IMR-90 (cell line): ENCODE results near the gene LRCOL1. TPM values are rescaled to one million over a fixed set of nuclear protein-coding genes. Genes with fewer than 3 reads are reported as not detected.

Experiments used
- ATAC-seq: fragments of 200-7000 bp; cut with Tn5 transposase; 2 replicates; pipeline ENCODE4 v1.9.1; 2020; ENCODE audit warnings: low read depth, mild to moderate bottlenecking, moderate library complexity
- BruUV-seq: library from RNA; stranded (reverse); fragments of 400-500 nt; replicated peaks from 2 replicates; lab custom pipeline; 2021; lab: Mats Ljungman, UMichigan
- CTCF ChIA-PET: fragments of 300-600 bp; formaldehyde crosslinking; extraction: SDS; loops from one replicate; lab custom pipeline; 2021; ENCODE audit warnings: antibody characterized with exemption; lab: Yijun Ruan, JAX
- POLR2A ChIA-PET: fragments of 300-600 bp; sonication (Branson Sonifier 250); formaldehyde crosslinking; loops from one replicate; lab custom pipeline; 2022; ENCODE audit warnings: antibody characterized with exemption; ENCODE audit not compliant: unreplicated experiment; lab: Charles Lee
- DNase-seq: peaks from one replicate; pipeline ENCODE4 v3.0.0; 2013
- H2AFZ ChIP-seq: replicated peaks from 2 replicates; pipeline ENCODE3; 2013; ENCODE audit warnings: low read length, mild to moderate bottlenecking; ENCODE audit not compliant: poor library complexity
- H2AK5ac ChIP-seq: 2 replicates; pipeline ENCODE4 v1.6.1; 2013; ENCODE audit warnings: low read depth, low read length, inconsistent platforms
- H2AK9ac ChIP-seq: replicated peaks from 2 replicates; pipeline ENCODE3; 2013; ENCODE audit warnings: mild to moderate bottlenecking, low read depth, low read length, moderate library complexity; ENCODE audit not compliant: poor library complexity
- H2BK120ac ChIP-seq: 2 replicates; pipeline ENCODE4 v1.6.1; 2013; ENCODE audit warnings: low read depth, low read length, inconsistent platforms
- H2BK15ac ChIP-seq: 3 replicates; pipeline ENCODE4 v1.6.1; 2013; ENCODE audit warnings: low read depth, low read length, inconsistent platforms
- H2BK20ac ChIP-seq: 2 replicates; pipeline ENCODE4 v1.6.1; 2013; ENCODE audit warnings: low read depth, mild to moderate bottlenecking, inconsistent platforms, low read length, moderate library complexity
- H2BK5ac ChIP-seq: 2 replicates; pipeline ENCODE4 v1.6.1; 2013; ENCODE audit warnings: mild to moderate bottlenecking, low read depth, low read length, inconsistent platforms; ENCODE audit not compliant: poor library complexity, severe bottlenecking
- H3K14ac ChIP-seq: replicated peaks from 2 replicates; pipeline ENCODE4 v1.6.1; 2013; ENCODE audit warnings: low read depth, low read length, inconsistent platforms
- H3K18ac ChIP-seq: 2 replicates; pipeline ENCODE4 v1.6.1; 2013; ENCODE audit warnings: low read depth, low read length, control low read depth
- H3K23ac ChIP-seq: 2 replicates; pipeline ENCODE4 v1.6.1; 2013; ENCODE audit warnings: low read depth, low read length, inconsistent platforms
- H3K27ac ChIP-seq: 2 replicates; pipeline ENCODE4 v1.5.1; 2013; ENCODE audit warnings: mild to moderate bottlenecking, control low read depth, low read length; ENCODE audit not compliant: insufficient read depth
- H3K27me3 ChIP-seq: 2 replicates; pipeline ENCODE4 v1.6.1; 2013; ENCODE audit warnings: low read length; ENCODE audit not compliant: control insufficient read depth, insufficient read depth
- H3K36me3 ChIP-seq: 2 replicates; pipeline ENCODE4 v1.6.1; 2013; ENCODE audit warnings: low read length, mixed read lengths; ENCODE audit not compliant: control insufficient read depth, insufficient read depth
- H3K4ac ChIP-seq: 2 replicates; pipeline ENCODE4 v1.6.1; 2013; ENCODE audit warnings: low read depth, low read length, inconsistent platforms
- H3K4me1 ChIP-seq: 2 replicates; pipeline ENCODE4 v1.6.1; 2013; ENCODE audit warnings: low read length, mixed read lengths; ENCODE audit not compliant: control insufficient read depth, insufficient read depth
- H3K4me2 ChIP-seq: 2 replicates; pipeline ENCODE4 v1.6.1; 2013; ENCODE audit warnings: low read depth, mild to moderate bottlenecking, control low read depth, low read length, moderate library complexity
- H3K4me3 ChIP-seq: 2 replicates; pipeline ENCODE4 v1.5.1; 2013; ENCODE audit warnings: low read depth, mild to moderate bottlenecking, control low read depth, low read length, moderate library complexity; ENCODE audit not compliant: insufficient read depth
- H3K56ac ChIP-seq: 2 replicates; pipeline ENCODE4 v1.6.1; 2013; ENCODE audit warnings: low read length, inconsistent platforms; ENCODE audit not compliant: insufficient read depth; ENCODE audit errors: extremely low read depth
- H3K79me1 ChIP-seq, 2 experiments: 2 replicates each; pipeline ENCODE4 v1.6.1; 2013; ENCODE audit warnings: low read length in 2 of 2, inconsistent platforms in 1 of 2, low read depth in 1 of 2
- H3K9ac ChIP-seq: 2 replicates; pipeline ENCODE4 v1.6.1; 2013; ENCODE audit warnings: low read depth, low read length, control low read depth
- H3K9me1 ChIP-seq: 2 replicates; pipeline ENCODE4 v1.6.1; 2013; ENCODE audit warnings: low read length, inconsistent platforms; ENCODE audit not compliant: insufficient read depth
- H3K9me3 ChIP-seq: 2 replicates; pipeline ENCODE4 v1.6.1; 2013; ENCODE audit warnings: low read length; ENCODE audit not compliant: control insufficient read depth, insufficient read depth
- H4K20me1 ChIP-seq: 2 replicates; pipeline ENCODE4 v1.6.1; 2013; ENCODE audit warnings: low read length, inconsistent platforms; ENCODE audit not compliant: insufficient read depth
- H4K5ac ChIP-seq: 2 replicates; pipeline ENCODE4 v1.6.1; 2013; ENCODE audit warnings: mild to moderate bottlenecking, low read depth, low read length, control low read depth
- H4K8ac ChIP-seq, 2 experiments: 2 replicates each; pipeline ENCODE4 v1.6.1; 2013; ENCODE audit warnings: low read depth in 2 of 2, low read length in 2 of 2, control low read depth in 1 of 2, inconsistent platforms in 1 of 2
- H4K91ac ChIP-seq: 2 replicates; pipeline ENCODE4 v1.6.1; 2013; ENCODE audit warnings: low read depth, low read length, inconsistent platforms; ENCODE audit not compliant: insufficient read depth
- BHLHE40 ChIP-seq: fragments of 150-350 bp; IDR thresholded peaks from 2 replicates; pipeline ENCODE4 v1.6.1; 2016; ENCODE audit warnings: mild to moderate bottlenecking, low read depth, low read length
- CEBPB ChIP-seq: IDR thresholded peaks from 2 replicates; pipeline ENCODE4 v1.6.1; 2012; ENCODE audit warnings: low read depth, low read length, improper control_type of control experiment
- CHD1 ChIP-seq: IDR thresholded peaks from 2 replicates; pipeline ENCODE4 v1.6.1; 2012; ENCODE audit warnings: low read depth, low read length, improper control_type of control experiment
- ELK1 ChIP-seq: fragments of 150-350 bp; IDR thresholded peaks from 2 replicates; pipeline ENCODE4 v1.6.1; 2016; ENCODE audit warnings: low read depth, mild to moderate bottlenecking, low read length, moderate library complexity, borderline replicate concordance
- FOS ChIP-seq: fragments of 150-350 bp; IDR thresholded peaks from 2 replicates; pipeline ENCODE4 v1.6.1; 2016; ENCODE audit warnings: low read depth, low read length
- MAFK ChIP-seq: IDR thresholded peaks from 2 replicates; pipeline ENCODE4 v1.6.1; 2012; ENCODE audit warnings: low read depth, low read length, improper control_type of control experiment
- MAZ ChIP-seq: IDR thresholded peaks from 2 replicates; pipeline ENCODE4 v1.6.1; 2012; ENCODE audit warnings: low read depth, mild to moderate bottlenecking, low read length, improper control_type of control experiment, moderate library complexity, borderline replicate concordance
- MXI1 ChIP-seq: IDR thresholded peaks from 2 replicates; pipeline ENCODE4 v1.6.1; 2012; ENCODE audit warnings: low read depth, mild to moderate bottlenecking, low read length, moderate library complexity, borderline replicate concordance
- NFE2L2 ChIP-seq: fragments of 150-350 bp; IDR thresholded peaks from 2 replicates; pipeline ENCODE4 v1.6.1; 2016; ENCODE audit warnings: low read depth, mild to moderate bottlenecking, low read length
- POLR2A ChIP-seq: IDR thresholded peaks from 2 replicates; pipeline ENCODE4 v1.6.1; 2012; ENCODE audit warnings: mild to moderate bottlenecking, low read depth, low read length
- RAD21 ChIP-seq: IDR thresholded peaks from 2 replicates; pipeline ENCODE4 v1.6.1; 2012; ENCODE audit warnings: low read length, improper control_type of control experiment
- RCOR1 ChIP-seq: IDR thresholded peaks from 2 replicates; pipeline ENCODE4 v1.6.1; 2012; ENCODE audit warnings: mild to moderate bottlenecking, low read length, improper control_type of control experiment; ENCODE audit not compliant: insufficient replicate concordance
- RFX5 ChIP-seq: IDR thresholded peaks from 2 replicates; pipeline ENCODE4 v1.8.0; 2012; ENCODE audit warnings: low read depth, mild to moderate bottlenecking, low read length, moderate library complexity
- SMC3 ChIP-seq: fragments of 150-350 bp; IDR thresholded peaks from 2 replicates; pipeline ENCODE4 v1.6.1; 2016; ENCODE audit warnings: low read depth, mild to moderate bottlenecking, antibody characterized with exemption, low read length, moderate library complexity
- WGBS, 2 experiments: methylation state at CpG; one replicate each; pipeline versions ENCODE4 v1.1.5 to v1.1.7; 2013; ENCODE audit warnings: missing lambda C conversion rate in 2 of 2; ENCODE audit not compliant: insufficient read length in 1 of 2; ENCODE audit errors: extremely low coverage in 2 of 2; 5-methylcytosine and 5-hydroxymethylcytosine counted together
- dilution Hi-C: fragments of 300-500 bp; cut with HindIII; formaldehyde crosslinking; loops from one replicate; pipeline ENCODE4 v1.14.3; 2018; ENCODE audit warnings: low sequenced_read_pairs; ENCODE audit not compliant: unreplicated experiment
- in situ Hi-C: fragments of 300-500 bp; cut with MboI; formaldehyde crosslinking; loops from 3 replicates; pipeline ENCODE4 v1.14.3; 2019; ENCODE audit warnings: low sequenced_read_pairs, inconsistent platforms, mixed read lengths
- intact Hi-C: fragments of 100-400 bp; cut with micrococcal nuclease; formaldehyde crosslinking; loops from 2 replicates; pipeline ENCODE4 v1.10.0; 2022
- polyA plus RNA-seq, 3 experiments: library from polyadenylated mRNA; depleted of rRNA; stranded (reverse); fragments of >200 nt; gene quantifications; 2 replicates each; pipeline ENCODE4 v1.2.3, GENCODE V29; 2012; ENCODE audit warnings: low replicate concordance in 1 of 3
- total RNA-seq: library from RNA; depleted of rRNA; stranded (reverse); fragments of >200 nt; gene quantifications from 2 replicates; pipeline ENCODE4 v1.2.3, GENCODE V29; 2012
- TF ChIP-seq, protein P1 (sequence below): conservative IDR thresholded peaks from 2 replicates; pipeline ENCODE4 v1.5.1; 2012; ENCODE audit warnings: mild to moderate bottlenecking, low read depth, low read length, improper control_type of control experiment
- TF ChIP-seq, protein P2 (sequence below): fragments of 150-350 bp; IDR thresholded peaks from 2 replicates; pipeline ENCODE4 v1.6.1; 2017; ENCODE audit warnings: mild to moderate bottlenecking, antibody characterized with exemption, low read length, low read depth

LRCOL1 gene
- total and polyA plus RNA-seq, 2 of the 4 experiments (the other 2 are of a cell fraction), result 1.0 TPM; not detected in 1

- CTCF ChIA-PET, result no interaction called here
- no peak overlapping the region for H3K4me2 ChIP-seq
- intact Hi-C loops, result no loop called here
Measured at GRCh38 chr12:132606466-132606865, 3.9 kb downstream of the LRCOL1 start.

More at GRCh38 chr12:132606466-132606865, 3.9 kb downstream of the LRCOL1 start:
- Histone ChIP-seq H3K4ac (no peak overlapping the region), H2BK5ac (no peak overlapping the region), H3K79me1 (no peaks in the 10 kb centered on the region), H3K23ac (no peak overlapping the region), H3K9me3 (peaks cover under 1% of the 10 kb centered on the region; the same call in 1 of the 2 replicates), H2BK15ac (no peak overlapping the region), H2BK120ac (no peak overlapping the region), H3K27ac (no peak overlapping the region), H3K9me1 (no peaks in the 10 kb centered on the region), H4K91ac (no peak overlapping the region), H3K4me1 (peaks cover 4% of the 10 kb centered on the region; the same call in 1 of the 2 replicates), H2AFZ (no peak overlapping the region), H3K18ac (no peak overlapping the region), H2AK9ac (no peak overlapping the region), H3K56ac (no peak overlapping the region), H3K27me3 (peaks cover 31% of the 10 kb centered on the region), H3K4me3 (no peak overlapping the region), H3K14ac (no peak overlapping the region), H3K36me3 (no peaks in the 10 kb centered on the region), H2BK20ac (no peak overlapping the region), H3K9ac (no peak overlapping the region), H4K5ac (no peak overlapping the region), H4K20me1 (no peaks in the 10 kb centered on the region), H2AK5ac (no peak overlapping the region), H4K8ac (no peak overlapping the region)
- no peak for ATAC-seq
- 62% methylated on average over 9 of the region's 16 CpGs; no CpG with 5 or more reads in 1 of the 2 experiments for WGBS, 2 experiments
- POLR2A ChIA-PET, result no interaction called here
- TF ChIP-seq, protein P1, sequence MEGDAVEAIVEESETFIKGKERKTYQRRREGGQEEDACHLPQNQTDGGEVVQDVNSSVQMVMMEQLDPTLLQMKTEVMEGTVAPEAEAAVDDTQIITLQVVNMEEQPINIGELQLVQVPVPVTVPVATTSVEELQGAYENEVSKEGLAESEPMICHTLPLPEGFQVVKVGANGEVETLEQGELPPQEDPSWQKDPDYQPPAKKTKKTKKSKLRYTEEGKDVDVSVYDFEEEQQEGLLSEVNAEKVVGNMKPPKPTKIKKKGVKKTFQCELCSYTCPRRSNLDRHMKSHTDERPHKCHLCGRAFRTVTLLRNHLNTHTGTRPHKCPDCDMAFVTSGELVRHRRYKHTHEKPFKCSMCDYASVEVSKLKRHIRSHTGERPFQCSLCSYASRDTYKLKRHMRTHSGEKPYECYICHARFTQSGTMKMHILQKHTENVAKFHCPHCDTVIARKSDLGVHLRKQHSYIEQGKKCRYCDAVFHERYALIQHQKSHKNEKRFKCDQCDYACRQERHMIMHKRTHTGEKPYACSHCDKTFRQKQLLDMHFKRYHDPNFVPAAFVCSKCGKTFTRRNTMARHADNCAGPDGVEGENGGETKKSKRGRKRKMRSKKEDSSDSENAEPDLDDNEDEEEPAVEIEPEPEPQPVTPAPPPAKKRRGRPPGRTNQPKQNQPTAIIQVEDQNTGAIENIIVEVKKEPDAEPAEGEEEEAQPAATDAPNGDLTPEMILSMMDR, result no peak
- TF ChIP-seq MAZ (no peak), CHD1 (no peak), CEBPB (no peak), RCOR1 (no peak), ELK1 (no peak), MXI1 (no peak), BHLHE40 (no peak), SMC3 (no peak), RFX5 (no peak), RAD21 (no peak), FOS (no peak), NFE2L2 (no peak), MAFK (no peak), POLR2A (no peak)
- TF ChIP-seq, protein P2, sequence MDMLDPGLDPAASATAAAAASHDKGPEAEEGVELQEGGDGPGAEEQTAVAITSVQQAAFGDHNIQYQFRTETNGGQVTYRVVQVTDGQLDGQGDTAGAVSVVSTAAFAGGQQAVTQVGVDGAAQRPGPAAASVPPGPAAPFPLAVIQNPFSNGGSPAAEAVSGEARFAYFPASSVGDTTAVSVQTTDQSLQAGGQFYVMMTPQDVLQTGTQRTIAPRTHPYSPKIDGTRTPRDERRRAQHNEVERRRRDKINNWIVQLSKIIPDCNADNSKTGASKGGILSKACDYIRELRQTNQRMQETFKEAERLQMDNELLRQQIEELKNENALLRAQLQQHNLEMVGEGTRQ, result no peak
- dilution Hi-C loops, result no loop called here
- in situ Hi-C loops, result no loop called here
- no peak for DNase-seq
- no TSS peak for BruUV-seq
